GM19455 (cell line): ENCODE results near the gene SPAG7.
"Not testable (repeated sequence)": the region's sequence is repeated elsewhere in the genome, so short reads cannot be mapped to it uniquely, and the experiment has no call there.

Experiments
- ATAC-seq: cut with Tn5 transposase; IDR thresholded peaks from one replicate; pipeline ENCODE4 v1.9.1; 2021; ENCODE audit not compliant: unreplicated experiment

The SPAG7 gene

DNA sequence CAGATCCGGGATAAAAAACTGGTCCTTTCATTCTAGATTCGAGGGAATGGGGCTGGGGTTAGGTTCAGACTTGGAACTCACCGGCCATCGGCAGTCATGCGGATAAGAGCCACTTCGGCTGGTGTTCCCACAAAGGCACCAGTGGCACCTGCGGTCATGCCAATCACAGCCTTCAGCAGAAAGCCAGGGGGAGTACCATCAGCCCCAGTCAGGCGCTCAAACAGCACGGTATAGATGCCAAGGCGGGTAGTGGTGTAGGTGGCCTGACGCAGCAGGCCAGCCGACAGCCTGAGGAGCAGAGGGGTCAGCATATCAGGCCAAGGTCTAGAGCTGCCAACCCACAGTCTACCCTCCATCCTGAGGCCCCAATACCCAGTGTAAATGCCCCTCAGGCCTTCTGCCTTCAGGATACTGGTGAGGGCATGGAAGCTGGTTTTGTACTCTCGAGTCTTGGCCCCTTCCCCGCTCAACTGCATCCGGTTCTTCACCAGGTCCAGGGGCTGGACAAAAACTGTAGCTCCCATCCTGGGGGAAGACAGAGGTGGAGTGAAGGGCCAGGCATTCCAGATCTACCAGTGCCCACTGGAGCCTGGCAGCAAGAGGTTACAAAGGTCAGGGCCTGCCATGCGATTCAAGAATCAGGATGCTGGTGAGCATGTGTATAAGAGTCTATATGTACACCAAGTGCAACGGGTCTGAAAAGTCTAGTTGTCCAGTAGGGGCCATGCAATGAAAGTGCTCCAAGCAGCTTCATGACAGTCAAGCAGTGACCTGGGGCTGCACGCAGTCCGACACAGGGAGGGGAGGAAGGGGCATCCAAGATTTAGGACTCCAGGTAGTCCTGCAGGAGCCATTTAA, 28.7 kb downstream of the SPAG7 start:
- ATAC-seq, result no peak

DNA sequence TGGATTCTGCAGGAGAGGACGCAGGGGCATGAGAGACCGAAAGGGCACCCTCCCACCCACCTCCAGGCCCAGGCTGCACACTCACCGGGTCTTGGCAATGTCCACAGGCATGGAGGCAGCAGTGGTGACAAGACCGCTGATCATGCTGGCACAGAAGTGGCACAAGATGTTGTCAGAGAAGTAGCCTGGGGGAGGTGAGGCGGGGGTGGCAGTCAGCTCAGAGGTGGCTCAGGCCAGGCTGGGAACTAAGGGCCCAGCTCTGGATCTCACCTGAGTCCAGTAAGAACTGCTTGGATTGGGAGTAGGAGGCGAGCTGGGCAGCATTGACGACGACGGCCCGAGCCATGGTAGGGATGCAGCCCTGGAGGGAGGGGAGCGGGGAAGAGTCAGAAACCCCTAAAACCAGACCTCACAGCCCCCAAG, 29.5 kb downstream of the SPAG7 start:
- no peak for ATAC-seq

DNA sequence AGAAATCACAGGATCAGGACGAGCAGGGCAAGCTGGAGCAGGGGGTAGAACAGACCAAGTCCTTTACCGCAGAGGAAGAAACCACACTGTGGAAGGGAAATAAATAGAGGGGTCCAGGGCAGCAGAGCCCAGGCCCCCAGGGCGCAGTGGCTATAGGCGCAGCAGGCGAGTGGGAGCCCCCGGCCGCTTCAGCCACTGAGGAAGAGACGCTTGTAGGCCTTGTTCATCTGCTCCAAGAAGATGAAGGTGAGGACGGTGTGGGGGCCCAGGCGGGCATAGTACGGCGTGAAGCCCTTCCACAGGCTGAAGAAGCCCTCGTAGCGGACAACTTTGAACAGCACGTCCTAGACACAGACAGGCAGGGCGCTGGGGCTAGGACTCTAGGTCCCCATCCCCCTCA, 30.1 kb downstream of the SPAG7 start:
- ATAC-seq, result no peak

DNA sequence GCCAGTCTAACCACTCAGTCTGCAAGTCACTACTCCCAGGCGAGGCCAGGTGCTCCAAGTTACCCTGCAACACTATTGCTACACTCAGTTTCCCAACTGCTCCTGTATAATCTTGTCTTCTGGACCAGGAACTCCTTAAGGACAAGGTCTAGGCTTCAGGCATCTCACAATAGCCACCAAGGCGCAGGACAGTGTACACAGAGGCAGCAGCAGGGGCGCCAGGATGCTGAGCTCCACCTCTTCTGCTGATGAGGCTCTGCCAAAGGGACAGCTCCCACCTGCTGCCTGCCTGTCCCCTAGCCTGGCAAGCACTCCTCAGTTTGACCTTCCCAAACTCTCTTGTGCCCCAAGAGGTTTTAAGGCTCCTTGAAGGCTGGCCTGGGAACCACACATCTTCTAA, 31.2 kb downstream of the SPAG7 start:
- no peak for ATAC-seq

DNA sequence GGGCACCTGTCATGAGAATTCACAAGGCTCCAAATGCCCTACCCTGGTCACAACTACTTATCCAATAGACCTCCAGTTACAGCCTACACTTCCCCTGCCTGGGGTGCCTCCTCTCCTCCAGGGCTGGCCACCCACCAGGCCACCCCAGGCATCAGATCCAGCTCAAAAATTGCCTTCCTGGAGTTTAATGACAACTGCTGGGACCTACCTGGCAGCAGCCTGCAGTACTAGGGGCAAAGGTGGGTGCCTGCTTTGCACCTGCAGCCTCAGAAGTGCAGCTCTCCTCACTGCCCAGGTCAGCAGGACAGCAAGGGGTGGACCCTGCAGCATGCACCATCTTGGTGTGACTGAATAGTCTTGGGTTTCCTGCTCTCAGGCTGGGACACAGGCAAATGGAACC, 32.0 kb downstream of the SPAG7 start:
- ATAC-seq, result no peak

DNA sequence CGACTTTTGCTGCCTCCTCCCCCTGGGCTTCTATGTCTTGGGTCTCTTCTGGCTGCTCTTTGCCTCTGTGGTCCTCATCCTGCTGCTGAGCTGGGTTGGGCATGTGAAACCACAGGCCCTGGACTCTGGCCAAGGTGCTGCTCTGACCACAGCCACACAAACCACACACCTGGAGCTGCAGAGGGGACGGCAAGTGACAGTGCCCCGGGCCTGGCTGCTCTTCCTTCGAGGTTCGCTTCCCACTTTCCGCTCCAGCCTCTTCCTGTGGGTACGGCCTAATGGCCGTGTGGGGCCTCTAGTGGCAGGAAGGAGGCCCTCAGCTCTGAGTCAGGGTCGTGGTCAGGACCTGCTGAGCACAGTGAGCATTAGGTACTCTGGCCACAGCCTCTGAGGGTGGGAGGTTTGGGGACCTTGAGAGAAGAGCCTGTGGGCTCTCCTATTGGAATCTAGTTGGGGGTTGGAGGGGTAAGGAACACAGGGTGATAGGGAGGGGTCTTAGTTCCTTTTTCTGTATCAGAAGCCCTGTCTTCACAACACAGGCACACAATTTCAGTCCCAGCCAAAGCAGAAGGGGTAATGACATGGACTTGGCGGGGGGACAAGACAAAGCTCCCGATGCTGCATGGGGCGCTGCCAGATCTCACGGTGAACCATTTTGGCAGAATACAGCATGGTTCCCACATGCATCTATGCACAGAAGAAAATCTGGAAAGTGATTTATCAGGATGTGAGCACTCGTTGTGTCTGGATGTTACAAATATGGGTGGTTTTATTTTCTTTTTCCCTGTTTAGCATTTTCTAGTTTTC, 33.2 kb downstream of the SPAG7 start:
- ATAC-seq, result no peak

DNA sequence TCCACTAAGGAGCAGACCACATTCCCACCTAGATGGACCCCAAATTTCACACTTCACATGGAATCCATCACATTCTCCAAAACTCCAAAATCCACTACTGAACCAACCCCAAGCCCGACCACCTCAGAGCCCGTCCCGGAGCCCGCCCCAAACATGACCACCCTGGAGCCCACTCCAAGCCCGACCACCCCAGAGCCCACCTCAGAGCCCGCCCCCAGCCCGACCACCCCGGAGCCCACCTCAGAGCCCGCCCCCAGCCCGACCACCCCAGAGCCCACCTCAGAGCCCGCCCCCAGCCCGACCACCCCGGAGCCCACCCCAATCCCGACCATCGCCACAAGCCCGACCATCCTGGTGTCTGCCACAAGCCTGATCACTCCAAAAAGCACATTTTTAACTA, 34.0 kb downstream of the SPAG7 start:
- no peak for ATAC-seq

DNA sequence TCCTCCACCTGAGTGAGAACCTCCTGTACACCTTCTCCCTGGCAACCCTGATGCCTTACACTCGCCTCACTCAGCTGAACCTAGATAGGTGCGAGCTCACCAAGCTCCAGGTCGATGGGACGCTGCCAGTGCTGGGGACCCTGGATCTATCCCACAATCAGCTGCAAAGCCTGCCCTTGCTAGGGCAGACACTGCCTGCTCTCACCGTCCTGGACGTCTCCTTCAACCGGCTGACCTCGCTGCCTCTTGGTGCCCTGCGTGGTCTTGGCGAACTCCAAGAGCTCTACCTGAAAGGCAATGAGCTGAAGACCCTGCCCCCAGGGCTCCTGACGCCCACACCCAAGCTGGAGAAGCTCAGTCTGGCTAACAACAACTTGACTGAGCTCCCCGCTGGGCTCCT, 34.9 kb downstream of the SPAG7 start:
- no peak for ATAC-seq

DNA sequence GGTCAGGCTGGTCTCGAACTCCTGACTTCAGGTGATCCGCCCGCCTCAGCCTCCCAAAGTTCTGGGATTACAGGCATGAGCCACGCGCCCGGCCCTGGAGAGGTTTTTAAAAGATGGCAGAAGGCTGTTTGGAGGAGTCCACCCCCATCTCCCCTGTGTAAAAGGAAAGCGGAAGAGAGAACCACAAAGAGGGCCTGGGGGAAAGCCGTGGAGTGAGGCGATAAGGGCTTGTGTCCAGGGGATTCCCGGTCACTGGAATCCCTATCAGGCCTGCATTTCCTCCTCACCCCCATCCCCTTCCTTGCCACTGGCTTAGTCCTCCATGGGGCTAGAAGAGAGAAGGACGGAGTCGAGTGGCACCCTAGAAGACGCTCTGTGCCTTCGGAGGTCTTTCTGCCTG, 35.7 kb downstream of the SPAG7 start, which contains the start of gene GP1BA:
TSS of gene GP1BA (plus strand) at position 315 of the 400 bp plus-strand sequence. CDS start 328 bp downstream, outside the sequence.
- no peak for ATAC-seq

DNA sequence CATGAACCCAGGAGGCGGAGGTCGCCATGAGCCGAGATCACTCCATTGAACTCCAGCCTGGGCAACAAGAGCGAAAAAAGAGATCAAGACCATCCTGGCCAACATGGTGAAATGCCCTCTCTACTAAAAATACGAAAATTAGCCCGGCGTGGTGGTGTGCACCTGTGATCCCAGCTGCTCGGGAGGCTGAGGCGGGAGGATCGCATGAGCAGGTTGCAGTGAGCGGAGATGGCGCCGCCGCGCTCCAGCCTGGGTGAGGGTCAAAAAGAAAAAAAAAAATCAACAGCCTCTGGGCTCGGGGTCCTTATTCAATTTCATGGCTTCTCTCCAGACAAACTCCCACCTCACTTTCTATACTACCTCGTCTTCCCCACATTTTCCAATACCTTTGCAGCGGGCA, 38.7 kb downstream of the SPAG7 start:
- no peak for ATAC-seq

DNA sequence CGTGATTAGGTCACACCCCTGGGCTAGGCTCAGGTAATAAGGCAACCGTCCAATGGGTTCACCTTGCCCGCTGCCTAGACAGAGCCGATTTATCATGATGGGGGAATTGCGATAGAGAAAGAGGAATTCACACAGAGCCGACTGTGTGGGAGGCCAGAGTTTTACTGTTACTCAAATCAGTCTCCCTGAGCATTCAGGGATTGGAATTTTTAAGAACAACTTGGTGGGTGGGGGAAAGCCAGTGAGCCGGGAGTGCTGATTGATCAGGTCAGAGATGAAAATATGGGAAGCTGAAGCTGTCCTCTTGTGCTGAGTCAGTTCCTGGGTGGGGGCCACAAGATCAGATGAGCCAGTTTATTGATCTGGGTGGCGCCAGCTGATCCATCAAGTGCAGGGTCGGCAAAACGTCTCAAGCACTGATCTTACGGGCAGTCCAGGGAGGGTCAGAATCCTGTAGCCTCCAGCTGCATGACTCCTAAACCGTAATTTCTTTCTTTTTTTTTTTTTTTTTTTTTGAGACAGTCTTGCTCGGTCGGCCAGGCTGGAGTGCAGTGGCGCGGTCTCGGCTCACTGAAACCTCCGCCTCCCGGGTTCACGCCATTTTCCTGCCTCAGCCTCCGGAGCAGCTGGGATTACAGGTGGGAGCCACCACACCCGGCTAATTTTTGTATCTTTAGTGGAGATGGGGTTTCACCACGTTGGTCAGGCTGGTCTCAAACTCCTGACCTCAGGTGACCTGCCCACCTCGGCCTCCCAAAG, 40.9 kb downstream of the SPAG7 start:
- not testable (repeated sequence) for ATAC-seq

DNA sequence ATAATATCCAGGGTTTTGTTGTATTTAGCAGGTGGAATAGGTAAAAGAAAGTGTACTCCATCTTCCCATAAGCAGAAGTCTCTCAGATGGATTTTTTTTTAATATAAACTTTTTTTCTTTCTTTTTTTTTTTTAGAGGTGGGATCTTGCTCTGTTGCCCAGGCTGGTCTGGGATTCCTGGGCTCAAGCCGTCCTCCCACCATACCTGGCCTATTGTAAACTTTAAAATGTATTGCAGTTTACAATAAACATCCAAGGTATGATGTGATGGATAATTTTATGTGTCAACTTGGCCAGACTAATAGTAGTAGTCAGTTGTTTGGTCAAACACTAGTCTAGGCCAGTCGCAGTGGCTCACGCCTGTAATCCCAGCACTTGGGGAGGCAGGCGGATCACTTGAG, 46.3 kb downstream of the SPAG7 start:
- no peak for ATAC-seq

DNA sequence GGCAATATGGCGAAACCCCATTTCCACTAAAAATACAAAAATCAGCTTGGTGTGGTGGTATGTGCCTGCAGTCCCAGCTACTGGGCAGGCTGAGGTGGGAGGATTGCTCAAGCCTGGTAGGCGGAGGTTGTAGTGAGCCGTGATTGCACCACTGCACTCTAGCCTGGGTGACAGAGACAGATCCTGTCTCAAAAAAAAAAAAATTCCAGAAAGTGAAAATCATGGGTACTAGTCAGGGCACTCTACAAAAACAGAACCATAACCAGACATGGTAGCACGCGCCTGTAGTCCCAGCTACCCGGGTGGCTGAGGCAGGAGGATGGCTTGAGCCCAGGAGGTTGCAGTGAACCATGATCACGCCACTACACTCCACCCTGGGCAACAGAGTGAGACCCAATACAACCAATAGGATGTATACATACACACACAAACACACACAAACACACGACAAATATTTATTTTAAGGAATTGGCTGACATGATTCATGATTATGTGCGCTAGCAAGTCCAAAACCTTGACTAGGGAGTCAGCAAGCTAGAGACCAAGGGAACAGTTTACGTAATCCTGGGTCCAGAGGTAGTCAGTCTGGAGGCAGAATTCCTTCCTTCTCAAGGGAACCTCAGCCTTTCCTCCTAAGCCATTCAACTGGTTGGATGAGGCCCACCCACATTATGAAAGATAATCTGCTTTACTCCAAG, 47.1 kb downstream of the SPAG7 start:
- no peak for ATAC-seq

DNA sequence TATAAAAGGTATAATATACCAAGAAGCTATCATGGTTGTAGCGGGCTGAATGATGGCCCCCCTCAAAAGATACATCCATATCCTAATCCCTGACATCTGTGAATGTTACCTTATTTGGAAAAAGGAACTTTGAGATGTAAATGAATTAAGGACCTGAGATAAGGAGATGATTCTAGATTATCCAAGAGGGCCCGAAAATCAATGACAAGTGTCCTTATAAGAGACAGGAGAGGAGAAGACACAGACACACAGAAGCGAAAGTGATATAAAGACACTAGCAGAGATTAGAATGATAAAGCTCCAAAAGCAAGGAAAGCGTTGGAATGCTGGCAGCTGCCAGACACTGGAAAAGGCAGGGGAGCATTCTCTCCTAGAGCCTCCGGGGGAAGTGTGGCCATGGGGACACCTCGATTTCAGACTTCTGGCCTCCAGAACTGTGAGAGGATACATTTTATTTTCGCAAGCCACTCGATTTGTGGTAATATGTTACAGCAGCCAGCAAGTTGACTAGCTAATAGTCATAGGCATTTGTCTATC, 48.0 kb downstream of the SPAG7 start:
- ATAC-seq, result no peak

DNA sequence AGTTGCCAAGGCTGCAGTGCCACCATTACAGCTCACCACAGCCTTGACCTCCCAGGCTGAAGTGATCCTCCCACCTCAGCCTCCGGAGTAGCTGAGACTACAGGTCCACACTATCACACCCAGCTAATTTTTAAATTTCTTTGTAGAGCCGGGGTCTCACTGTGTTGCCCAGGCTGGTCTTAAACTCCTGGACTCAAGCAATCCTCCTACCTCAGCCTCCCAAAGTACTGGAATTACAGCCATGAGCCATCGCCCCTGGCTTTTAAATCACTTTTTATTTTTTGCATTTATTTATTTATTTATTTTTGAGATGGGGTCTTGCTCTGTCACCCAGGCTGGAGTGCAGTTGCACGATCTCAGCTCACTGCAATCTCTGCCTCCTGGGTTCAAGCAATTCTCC, 53.1 kb downstream of the SPAG7 start:
- ATAC-seq, result not testable (repeated sequence)

DNA sequence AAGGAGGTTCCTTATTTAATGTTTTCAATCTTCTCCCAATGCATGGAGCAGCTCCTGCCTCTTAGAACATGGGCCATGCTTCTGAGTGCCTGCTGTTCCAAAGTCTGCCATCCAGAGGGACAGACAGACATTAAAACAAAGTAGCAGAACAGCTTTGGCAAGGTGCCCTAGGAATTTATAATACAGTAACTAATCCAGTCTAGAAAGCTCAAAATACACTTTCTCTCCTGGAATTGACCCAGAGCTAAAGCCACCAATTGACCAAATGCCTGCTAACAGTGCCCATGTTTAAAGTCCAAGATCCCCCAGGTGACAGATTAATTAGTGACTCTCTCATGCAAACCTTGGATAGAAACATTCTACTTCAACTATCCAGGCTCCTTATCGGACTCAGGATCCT, 53.6 kb downstream of the SPAG7 start:
- no peak for ATAC-seq
